Upper lobe of right lung (tissue), 1 donor: ENCODE data around the gene FAM83G. TPM values are rescaled to one million over a fixed set of nuclear protein-coding genes. Genes with fewer than 3 reads are reported as not detected.

Source experiments
- ATAC-seq: fragments of 200-7000 bp; cut with Tn5 transposase; one replicate; pipeline ENCODE4 v1.9.1; 2020; ENCODE audit warnings: mild to moderate bottlenecking, moderate library complexity
- DNase-seq: peaks from one replicate; pipeline ENCODE4 v3.0.0-alpha.2; 2020
- H3K27ac ChIP-seq: fragments of 200-600 bp; one replicate; pipeline ENCODE4 v1.8.0; 2022
- H3K27me3 ChIP-seq: fragments of 200-600 bp; one replicate; pipeline ENCODE4 v1.8.0; 2022; ENCODE audit warnings: mild to moderate bottlenecking
- H3K36me3 ChIP-seq: fragments of 200-600 bp; one replicate; pipeline ENCODE4 v1.8.0; 2022
- H3K4me1 ChIP-seq: fragments of 200-600 bp; one replicate; pipeline ENCODE4 v1.8.0; 2022
- H3K4me3 ChIP-seq: fragments of 200-600 bp; one replicate; pipeline ENCODE4 v1.8.0; 2022; ENCODE audit warnings: mild to moderate bottlenecking
- H3K9me3 ChIP-seq: fragments of 200-600 bp; one replicate; pipeline ENCODE4 v1.8.0; 2022
- CTCF ChIP-seq: fragments of 200-600 bp; IDR thresholded peaks from one replicate; pipeline ENCODE4 v1.8.0; 2022; ENCODE audit warnings: antibody characterized with exemption
- intact Hi-C: fragments of 100-400 bp; cut with DNase I; formaldehyde crosslinking; loops from one replicate; pipeline ENCODE4 v1.11.0; 2022
- total RNA-seq: library from RNA; stranded (reverse); fragmentation: NEBNext Ultra II Directional; extraction: Animal tissue kit (Norgen Biotek cat#: 25700); gene quantifications from one replicate; pipeline ENCODE4 v1.2.1, GENCODE V29; 2021
- donor health status: DM: no; HTN: yes; CAD: no; lungs with severe emphysema.

FAM83G gene
- total RNA-seq, 1 donor from 2014 or later: 8.3 TPM

- TF ChIP-seq CTCF: no peak
- Histone ChIP-seq H3K27ac (no peak overlapping the region), H3K4me1 (no peaks in the 10 kb centered on the region), H3K36me3 (no peaks in the 10 kb centered on the region), H3K9me3 (no peaks in the 10 kb centered on the region), H3K27me3 (no peaks in the 10 kb centered on the region), H3K4me3 (no peak overlapping the region)
- intact Hi-C loops: no loop called here
- no peak for DNase-seq
- no peak for ATAC-seq
These were observed 49.6 kb downstream of the FAM83G start for GRCh38 chr17:18955009-18955408.

GRCh38 chr17:18954321-18954720 lies 50.2 kb downstream of the FAM83G start:
- ATAC-seq (no peak), DNase-seq (peak; percentile 48)
- H3K9me3 ChIP-seq: no peaks in the 10 kb centered on the region
- H3K4me3 ChIP-seq: no peak overlapping the region
- intact Hi-C loops: no loop called here
- H3K27me3 ChIP-seq: no peaks in the 10 kb centered on the region
- TF ChIP-seq CTCF: no peak
- no peaks in the 10 kb centered on the region for H3K4me1 ChIP-seq
- H3K27ac ChIP-seq: no peak overlapping the region
- H3K36me3 ChIP-seq: no peaks in the 10 kb centered on the region

- no peaks in the 10 kb centered on the region for H3K9me3 ChIP-seq
- H3K27ac ChIP-seq: no peak overlapping the region
- peak; percentile 48 for DNase-seq
- intact Hi-C loops: no loop called here
- TF ChIP-seq CTCF: no peak
- H3K4me3 ChIP-seq: no peak overlapping the region
- H3K36me3 ChIP-seq: no peaks in the 10 kb centered on the region
- ATAC-seq: no peak
- H3K4me1 ChIP-seq: no peaks in the 10 kb centered on the region
- no peaks in the 10 kb centered on the region for H3K27me3 ChIP-seq
These were observed 51.3 kb downstream of the FAM83G start for GRCh38 chr17:18953231-18953728.

- no peak for TF ChIP-seq CTCF
- Histone ChIP-seq H3K27me3 (no peaks in the 10 kb centered on the region), H3K36me3 (no peaks in the 10 kb centered on the region), H3K4me3 (no peak within 1 kb of the TSS), H3K9me3 (no peaks in the 10 kb centered on the region), H3K27ac (no peak within 1 kb of the TSS), H3K4me1 (no peaks in the 10 kb centered on the region)
- intact Hi-C loops: no loop called here
- ATAC-seq (no peak), DNase-seq (peak; percentile 46)
These were observed 52.4 kb downstream of the FAM83G start, which contains the start of gene SLC5A10 for GRCh38 chr17:18951941-18952842. TSS of gene SLC5A10 (plus strand) at chr17:18952165. CDS start at chr17:18952206, 41 bp downstream.

- H3K27ac ChIP-seq: no peak overlapping the region
- ATAC-seq: peak; percentile 65
- intact Hi-C loops: no loop called here
These were observed 53.3 kb downstream of the FAM83G start for GRCh38 chr17:18950944-18951905.

More at GRCh38 chr17:18950944-18951905, 53.3 kb downstream of the FAM83G start:
- no peak for TF ChIP-seq CTCF
- Histone ChIP-seq H3K36me3 (no peaks in the 10 kb centered on the region), H3K27me3 (no peaks in the 10 kb centered on the region), H3K9me3 (no peaks in the 10 kb centered on the region), H3K4me1 (no peaks in the 10 kb centered on the region), H3K4me3 (no peak overlapping the region)
- DNase-seq: peak; percentile 72
